Mesenchymal stem cell (in vitro differentiated cells and primary cell): ENCODE results near the gene SERPINB6.
A peak's percentile ranks its signal among the peaks of the same experiment; 100 is the strongest.

Source experiments
- DNase-seq: peaks from one replicate; pipeline ENCODE4 v3.0.0-alpha.2; 2013
- H2AFZ ChIP-seq: one replicate; pipeline ENCODE4 v1.6.1; 2013; ENCODE audit warnings: low read depth, mild to moderate bottlenecking, control low read depth, inconsistent platforms, low read length, moderate library complexity
- H2AK5ac ChIP-seq: 2 replicates; pipeline ENCODE4 v1.6.1; 2013; ENCODE audit warnings: low read length, moderate library complexity, mild to moderate bottlenecking, inconsistent platforms; ENCODE audit not compliant: severe bottlenecking
- H2BK120ac ChIP-seq: one replicate; pipeline ENCODE4 v1.6.1; 2013; ENCODE audit warnings: low read depth, mild to moderate bottlenecking, inconsistent platforms, low read length, moderate library complexity
- H2BK12ac ChIP-seq, 2 experiments: one replicate each; pipeline ENCODE4 v1.6.1; 2013; ENCODE audit warnings: inconsistent platforms in 2 of 2, low read length in 2 of 2, mild to moderate bottlenecking in 2 of 2, moderate library complexity in 2 of 2, control low read depth in 1 of 2
- H2BK15ac ChIP-seq: one replicate; pipeline ENCODE4 v1.6.1; 2013; ENCODE audit warnings: mild to moderate bottlenecking, low read depth, inconsistent platforms; ENCODE audit not compliant: poor library complexity, severe bottlenecking
- H2BK5ac ChIP-seq: 2 replicates; pipeline ENCODE4 v1.6.1; 2013; ENCODE audit warnings: low read depth, mild to moderate bottlenecking, low read length, control low read depth, inconsistent platforms; ENCODE audit not compliant: poor library complexity, severe bottlenecking
- H3K14ac ChIP-seq, 2 experiments: one replicate each; pipeline ENCODE4 v1.6.1; 2013; ENCODE audit warnings: inconsistent platforms in 2 of 2, low read length in 2 of 2, control low read depth in 1 of 2, mild to moderate bottlenecking in 1 of 2, moderate library complexity in 1 of 2
- H3K18ac ChIP-seq, 2 experiments: one replicate each; pipeline ENCODE4 v1.6.1; 2013; ENCODE audit warnings: inconsistent platforms in 2 of 2, low read length in 2 of 2, control low read depth in 1 of 2, low read depth in 1 of 2, mild to moderate bottlenecking in 1 of 2
- H3K23ac ChIP-seq, 2 experiments: one replicate each; pipeline ENCODE4 v1.6.1; 2013; ENCODE audit warnings: inconsistent platforms in 2 of 2, low read length in 2 of 2, mild to moderate bottlenecking in 2 of 2, moderate library complexity in 2 of 2, control low read depth in 1 of 2
- H3K27ac ChIP-seq: 2 replicates; pipeline ENCODE4 v1.5.1; 2013; ENCODE audit warnings: mild to moderate bottlenecking, moderate library complexity, low read length, control low read depth, inconsistent platforms; ENCODE audit not compliant: poor library complexity, severe bottlenecking
- H3K27me3 ChIP-seq, 2 experiments: 2 replicates each; pipeline versions ENCODE4 v1.6.1 to v1.7.0; 2013; ENCODE audit warnings: low read length in 2 of 2, mild to moderate bottlenecking in 2 of 2, moderate library complexity in 2 of 2, control low read depth in 1 of 2, inconsistent platforms in 1 of 2; ENCODE audit not compliant: control insufficient read depth in 1 of 2, insufficient read depth in 1 of 2
- H3K36me3 ChIP-seq, 2 experiments: 2 replicates each; pipeline versions ENCODE4 v1.6.1 to v1.7.0; 2013; ENCODE audit warnings: low read length in 2 of 2, control low read depth in 1 of 2, inconsistent platforms in 1 of 2, low read depth in 1 of 2, mild to moderate bottlenecking in 1 of 2; ENCODE audit not compliant: insufficient read depth in 2 of 2, control insufficient read depth in 1 of 2
- H3K4ac ChIP-seq, 2 experiments: one replicate each; pipeline ENCODE4 v1.6.1; 2013; ENCODE audit warnings: inconsistent platforms in 2 of 2, low read length in 2 of 2, mild to moderate bottlenecking in 2 of 2, moderate library complexity in 2 of 2, control low read depth in 1 of 2, low read depth in 1 of 2
- H3K4me1 ChIP-seq: 2 replicates; pipeline ENCODE4 v1.6.1; 2013; ENCODE audit warnings: low read depth, low read length, control low read depth; ENCODE audit not compliant: control insufficient read depth, insufficient read depth
- H3K4me2 ChIP-seq: 2 replicates; pipeline ENCODE4 v1.6.1; 2013; ENCODE audit warnings: low read length, mild to moderate bottlenecking, inconsistent platforms; ENCODE audit not compliant: poor library complexity, severe bottlenecking
- H3K4me3 ChIP-seq, 2 experiments: 2 replicates each; pipeline versions ENCODE4 v1.5.1 to v1.7.0; 2013; ENCODE audit warnings: low read length in 2 of 2, mild to moderate bottlenecking in 2 of 2, control low read depth in 1 of 2, low read depth in 1 of 2; ENCODE audit not compliant: insufficient read depth in 1 of 2
- H3K79me1 ChIP-seq: replicated peaks from 2 replicates; pipeline ENCODE4 v1.6.1; 2013; ENCODE audit warnings: mild to moderate bottlenecking, control low read depth, low read length, inconsistent platforms; ENCODE audit not compliant: poor library complexity, severe bottlenecking
- H3K9ac ChIP-seq: 2 replicates; pipeline ENCODE4 v1.7.0; 2013; ENCODE audit warnings: mild to moderate bottlenecking, low read length, moderate library complexity
- H3K9me3 ChIP-seq: 2 replicates; pipeline ENCODE4 v1.7.0; 2013; ENCODE audit warnings: mild to moderate bottlenecking, low read length; ENCODE audit not compliant: control insufficient read depth
- H4K8ac ChIP-seq: one replicate; pipeline ENCODE4 v1.6.1; 2013; ENCODE audit warnings: inconsistent platforms, mild to moderate bottlenecking, low read length, moderate library complexity
- H4K91ac ChIP-seq: one replicate; pipeline ENCODE4 v1.6.1; 2013; ENCODE audit warnings: mild to moderate bottlenecking, low read length, inconsistent platforms
- WGBS: methylation state at CpG from one replicate; pipeline ENCODE4 v1.1.7; 2013; ENCODE audit warnings: mixed read lengths; 5-methylcytosine and 5-hydroxymethylcytosine counted together

Gene SERPINB6

GRCh38 chr6:2979819-2980464, 8.6 kb upstream of the SERPINB6 start:
- Histone ChIP-seq H3K14ac (no peak overlapping the region), H2BK15ac (no peak overlapping the region), H3K9me3 (no peaks in the 10 kb centered on the region), H3K27ac (no peak overlapping the region), H4K8ac (no peak overlapping the region), H3K27me3 (no peaks in the 10 kb centered on the region), H3K4ac (no peak overlapping the region), H2AFZ (no peak overlapping the region), H2BK120ac (no peak overlapping the region), H2AK5ac (no peak overlapping the region), H2BK12ac (no peak overlapping the region), H3K4me2 (no peak overlapping the region), H3K79me1 (no peaks in the 10 kb centered on the region), H3K4me1 (peaks cover 5% of the 10 kb centered on the region), H3K9ac (no peak overlapping the region), H3K23ac (no peak overlapping the region), H4K91ac (no peak overlapping the region), H2BK5ac (no peak overlapping the region), H3K36me3 (no peaks in the 10 kb centered on the region), H3K4me3 (no peak overlapping the region), H3K18ac (no peak overlapping the region)
- no peak for DNase-seq
- 93% methylated on average over 2 of the region's 2 CpGs for WGBS

- no peak overlapping the region for H2BK15ac ChIP-seq
- no peak overlapping the region for H3K23ac ChIP-seq
- no peak overlapping the region for H3K14ac ChIP-seq
- H3K4me1 ChIP-seq: peaks cover 5% of the 10 kb centered on the region
- no peaks in the 10 kb centered on the region for H3K36me3 ChIP-seq
- H2BK120ac ChIP-seq: no peak overlapping the region
- no peak for DNase-seq
- H2AK5ac ChIP-seq: no peak overlapping the region
- H3K18ac ChIP-seq: no peak overlapping the region
- 78% methylated on average over 4 of the region's 4 CpGs for WGBS
- no peak overlapping the region for H4K8ac ChIP-seq
- no peak overlapping the region for H2BK12ac ChIP-seq
- no peak overlapping the region for H4K91ac ChIP-seq
- H2AFZ ChIP-seq: no peak overlapping the region
- H3K27me3 ChIP-seq: no peaks in the 10 kb centered on the region
- no peak overlapping the region for H3K4me2 ChIP-seq
- no peak overlapping the region for H3K27ac ChIP-seq
- no peak overlapping the region for H3K4ac ChIP-seq
- H3K9me3 ChIP-seq: no peaks in the 10 kb centered on the region
- no peaks in the 10 kb centered on the region for H3K79me1 ChIP-seq
- H2BK5ac ChIP-seq: no peak overlapping the region
- no peak overlapping the region for H3K4me3 ChIP-seq
- H3K9ac ChIP-seq: no peak overlapping the region
Measured at GRCh38 chr6:2978923-2979322, 7.6 kb upstream of the SERPINB6 start.

- Histone ChIP-seq H2AK5ac (no peak overlapping the region), H2AFZ (no peak overlapping the region), H2BK5ac (no peak overlapping the region), H2BK120ac (no peak overlapping the region), H3K4me1 (peaks cover 5% of the 10 kb centered on the region), H3K4ac (no peak overlapping the region), H3K9me3 (no peaks in the 10 kb centered on the region), H3K4me2 (no peak overlapping the region), H2BK12ac (no peak overlapping the region), H2BK15ac (no peak overlapping the region), H4K8ac (no peak overlapping the region), H3K36me3 (no peaks in the 10 kb centered on the region), H3K27me3 (no peaks in the 10 kb centered on the region), H3K14ac (no peak overlapping the region), H4K91ac (no peak overlapping the region), H3K27ac (no peak overlapping the region), H3K23ac (no peak overlapping the region), H3K4me3 (no peak overlapping the region), H3K18ac (no peak overlapping the region), H3K79me1 (no peaks in the 10 kb centered on the region), H3K9ac (no peak overlapping the region)
- no peak for DNase-seq
- WGBS: 81% methylated on average over 2 of the region's 3 CpGs
Measured at GRCh38 chr6:2977799-2978590, 6.6 kb upstream of the SERPINB6 start.

GRCh38 chr6:2977290-2977689, 5.9 kb upstream of the SERPINB6 start:
- no peak overlapping the region for H4K8ac ChIP-seq
- H3K27ac ChIP-seq: no peak overlapping the region
- H2BK5ac ChIP-seq: no peak overlapping the region
- peaks cover 5% of the 10 kb centered on the region for H3K4me1 ChIP-seq
- no peak overlapping the region for H2BK12ac ChIP-seq
- peak overlapping the region; percentile 68 for H3K9ac ChIP-seq
- no peaks in the 10 kb centered on the region for H3K36me3 ChIP-seq
- H4K91ac ChIP-seq: no peak overlapping the region
- no peaks in the 10 kb centered on the region for H3K9me3 ChIP-seq
- H3K4me2 ChIP-seq: no peak overlapping the region
- no peak overlapping the region for H2AFZ ChIP-seq
- H3K4me3 ChIP-seq: no peak overlapping the region
- H3K79me1 ChIP-seq: no peaks in the 10 kb centered on the region
- no peak overlapping the region for H3K18ac ChIP-seq
- H3K27me3 ChIP-seq: no peaks in the 10 kb centered on the region
- H3K14ac ChIP-seq: no peak overlapping the region
- H2BK15ac ChIP-seq: no peak overlapping the region
- no peak overlapping the region for H3K4ac ChIP-seq
- H3K23ac ChIP-seq: no peak overlapping the region
- H2AK5ac ChIP-seq: no peak overlapping the region
- H2BK120ac ChIP-seq: no peak overlapping the region
- WGBS: 98% methylated on average over 4 of the region's 5 CpGs
- DNase-seq: no peak
